Tibial nerve (tissue), 4 donors: ENCODE measurements around the gene IST1. TPM values are rescaled to one million over a fixed set of nuclear protein-coding genes. Genes with fewer than 3 reads are reported as not detected.
A peak's percentile ranks its signal among the peaks of the same experiment; 100 is the strongest.

ENCODE experiments used
- DNase-seq, 2 donors: peaks; one replicate each; pipeline ENCODE4 v3.0.0-alpha.2; 2019; ENCODE audit warnings: low spot score in 2 of 2
- H3K27ac ChIP-seq, 4 donors: fragments of 200-600 bp; sonication (generic) in 3 of 4; one replicate each; pipeline ENCODE4 v1.5.1; 2017 to 2019; ENCODE audit warnings: mild to moderate bottlenecking in 1 of 4
- H3K27me3 ChIP-seq, 2 donors: fragments of 200-600 bp; sonication (generic) in 1 of 2; one replicate each; pipeline versions ENCODE4 v1.5.1 to v1.6.0; 2017 to 2019
- H3K36me3 ChIP-seq, 3 donors: fragments of 200-600 bp; sonication (generic); one replicate each; pipeline ENCODE4 v1.5.1; 2018 to 2019
- H3K4me1 ChIP-seq, 4 donors: fragments of 200-600 bp; sonication (generic) in 3 of 4; one replicate each; pipeline ENCODE4 v1.5.1; 2017 to 2019
- H3K4me3 ChIP-seq, 4 donors: fragments of 200-600 bp; sonication (generic) in 3 of 4; one replicate each; pipeline ENCODE4 v1.5.1; 2017 to 2019; ENCODE audit warnings: mild to moderate bottlenecking in 1 of 4, moderate library complexity in 1 of 4
- H3K9me3 ChIP-seq, 4 donors: fragments of 200-600 bp; sonication (generic) in 3 of 4; one replicate each; pipeline ENCODE4 v1.5.1; 2017 to 2019
- EP300 ChIP-seq, 2 donors: sonication (generic); formaldehyde crosslinking; IDR thresholded peaks; one replicate each; pipeline ENCODE4 v1.6.1; 2017; ENCODE audit warnings: antibody characterized with exemption in 2 of 2, mild to moderate bottlenecking in 1 of 2
- POLR2A ChIP-seq, 2 donors: fragments of 450-650 bp; IDR thresholded peaks; one replicate each; pipeline ENCODE4 v1.6.1; 2017; ENCODE audit warnings: antibody characterized with exemption in 2 of 2, mild to moderate bottlenecking in 2 of 2, moderate library complexity in 2 of 2
- WGBS, 2 donors: methylation state at CpG; one replicate each; pipeline ENCODE4 v1.1.5; 2018; 5-methylcytosine and 5-hydroxymethylcytosine counted together
- total RNA-seq, 4 donors: library from RNA; depleted of rRNA; stranded (reverse); fragments of >200 nt; gene quantifications; one replicate each; pipeline ENCODE4 v1.1.0, GENCODE V29; 2016
- TF ChIP-seq, protein P1 (sequence below), 5 experiments: fragments of 200-600 bp in 3 of 5; fragments of 450-650 bp in 2 of 5; sonication (generic) in 3 of 5; IDR thresholded peaks; one replicate each; pipeline ENCODE4 v1.5.1; 2016 to 2019; ENCODE audit warnings: antibody characterized with exemption in 5 of 5, mild to moderate bottlenecking in 3 of 5, moderate library complexity in 2 of 5

The IST1 gene
- total RNA-seq, 4 donors from 2014 or later, result 169 to 244 (median 204) TPM

DNA sequence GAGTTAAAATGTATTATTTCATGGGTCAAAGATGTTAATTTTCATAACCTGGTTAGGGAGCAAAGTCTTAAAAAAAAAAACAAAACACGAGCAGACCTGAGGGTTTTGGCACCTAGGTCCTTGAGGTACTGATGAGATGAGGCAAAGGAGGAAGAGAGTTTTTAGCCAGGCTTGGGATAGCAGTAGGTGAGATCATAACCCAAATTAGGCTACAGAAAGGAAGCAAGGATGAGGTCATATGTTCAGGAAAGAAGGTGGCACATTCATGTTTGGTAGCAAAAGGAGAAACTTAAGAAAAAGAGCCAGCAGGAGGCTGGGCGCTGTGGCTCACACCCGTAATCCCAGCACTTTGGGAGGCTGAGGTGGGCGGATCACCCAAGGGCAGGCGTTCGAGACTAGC, 46.7 kb upstream of the IST1 start:
- H3K4me1 ChIP-seq, result peaks cover 0 to 29% (median 9%) of the 10 kb centered on the region in 4 donors
- H3K36me3 ChIP-seq, result peaks cover 0 to 55% (median 9%) of the 10 kb centered on the region in 3 donors
- no peaks in the 10 kb centered on the region for H3K9me3 ChIP-seq
- no peak overlapping the region for H3K27ac ChIP-seq
- DNase-seq, result no peak
- H3K27me3 ChIP-seq, result no peaks in the 10 kb centered on the region
- 83 to 85% methylated on average over 6 of the region's 6 CpGs for WGBS, 2 donors
- no peak for TF ChIP-seq POLR2A (IDR thresholded peaks at IDR 0.05)
- TF ChIP-seq, protein P1, sequence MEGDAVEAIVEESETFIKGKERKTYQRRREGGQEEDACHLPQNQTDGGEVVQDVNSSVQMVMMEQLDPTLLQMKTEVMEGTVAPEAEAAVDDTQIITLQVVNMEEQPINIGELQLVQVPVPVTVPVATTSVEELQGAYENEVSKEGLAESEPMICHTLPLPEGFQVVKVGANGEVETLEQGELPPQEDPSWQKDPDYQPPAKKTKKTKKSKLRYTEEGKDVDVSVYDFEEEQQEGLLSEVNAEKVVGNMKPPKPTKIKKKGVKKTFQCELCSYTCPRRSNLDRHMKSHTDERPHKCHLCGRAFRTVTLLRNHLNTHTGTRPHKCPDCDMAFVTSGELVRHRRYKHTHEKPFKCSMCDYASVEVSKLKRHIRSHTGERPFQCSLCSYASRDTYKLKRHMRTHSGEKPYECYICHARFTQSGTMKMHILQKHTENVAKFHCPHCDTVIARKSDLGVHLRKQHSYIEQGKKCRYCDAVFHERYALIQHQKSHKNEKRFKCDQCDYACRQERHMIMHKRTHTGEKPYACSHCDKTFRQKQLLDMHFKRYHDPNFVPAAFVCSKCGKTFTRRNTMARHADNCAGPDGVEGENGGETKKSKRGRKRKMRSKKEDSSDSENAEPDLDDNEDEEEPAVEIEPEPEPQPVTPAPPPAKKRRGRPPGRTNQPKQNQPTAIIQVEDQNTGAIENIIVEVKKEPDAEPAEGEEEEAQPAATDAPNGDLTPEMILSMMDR (IDR thresholded peaks at IDR 0.05), result no peak
- no peak for TF ChIP-seq EP300 (IDR thresholded peaks at IDR 0.05)
- no peak overlapping the region for H3K4me3 ChIP-seq

DNA sequence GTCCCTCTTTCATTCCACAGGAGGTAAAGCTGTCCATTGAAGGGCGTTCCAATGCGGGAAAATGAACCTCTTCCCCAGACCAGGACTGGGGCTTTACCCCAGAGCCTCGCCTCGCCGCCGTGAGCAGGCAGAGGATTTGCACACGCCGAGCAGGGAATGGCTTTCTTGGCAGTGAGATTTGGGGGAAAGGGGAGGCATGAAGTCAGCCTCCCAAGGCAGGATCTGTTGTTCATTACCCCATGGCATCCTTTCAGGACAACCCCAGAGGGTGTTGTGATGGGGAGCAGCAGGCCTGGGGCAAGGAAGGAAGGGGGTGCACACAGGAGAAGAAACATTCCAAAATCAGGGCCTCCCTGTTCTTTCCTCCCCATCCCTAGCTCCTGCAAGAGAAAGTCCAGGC, 43.6 kb upstream of the IST1 start:
- Histone ChIP-seq H3K4me1 (peaks cover 0 to 20% (median 9%) of the 10 kb centered on the region in 4 donors), H3K4me3 (no peak overlapping the region), H3K27me3 (no peaks in the 10 kb centered on the region), H3K27ac (no peak overlapping the region), H3K9me3 (no peaks in the 10 kb centered on the region), H3K36me3 (peaks cover 0 to 80% (median 9%) of the 10 kb centered on the region in 3 donors)
- WGBS, 2 donors, result 78 to 97% methylated on average over 8 of the region's 8 CpGs
- TF ChIP-seq POLR2A (IDR thresholded peaks at IDR 0.05), result no peak
- TF ChIP-seq, protein P1 (IDR thresholded peaks at IDR 0.05), result no peak
- TF ChIP-seq EP300 (IDR thresholded peaks at IDR 0.05), result no peak
- no peak for DNase-seq

DNA sequence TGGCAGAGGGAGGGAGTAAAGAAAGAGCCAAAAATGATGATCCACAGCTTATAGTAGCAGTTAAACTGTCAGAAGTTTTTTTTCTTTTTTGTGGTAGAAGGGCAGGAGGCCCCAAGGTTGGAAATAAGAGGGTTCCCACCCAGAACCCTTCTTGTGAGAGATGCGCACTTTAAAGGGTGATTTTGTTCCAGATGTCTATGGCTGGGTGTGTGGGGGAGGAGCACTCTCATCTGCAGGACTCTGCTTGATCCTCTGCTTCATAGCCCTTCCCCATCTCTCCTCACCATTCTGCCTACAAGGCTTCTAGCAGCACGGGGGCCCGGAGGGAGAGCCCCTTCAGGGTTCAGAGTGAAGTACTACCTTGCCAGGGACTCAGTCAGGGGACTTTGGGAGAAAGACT, 43.2 kb upstream of the IST1 start:
- WGBS, 2 donors, result 87 to 97% methylated on average over 3 of the region's 3 CpGs
- Histone ChIP-seq H3K4me1 (peaks cover 0 to 16% (median 6%) of the 10 kb centered on the region in 4 donors), H3K27ac (no peak overlapping the region), H3K27me3 (no peaks in the 10 kb centered on the region), H3K36me3 (peaks cover 0 to 84% (median 9%) of the 10 kb centered on the region in 3 donors), H3K9me3 (no peaks in the 10 kb centered on the region), H3K4me3 (no peak overlapping the region)
- DNase-seq, result no peak
- TF ChIP-seq, protein P1 (IDR thresholded peaks at IDR 0.05), result no peak
- TF ChIP-seq POLR2A (IDR thresholded peaks at IDR 0.05), result no peak
- TF ChIP-seq EP300 (IDR thresholded peaks at IDR 0.05), result no peak

DNA sequence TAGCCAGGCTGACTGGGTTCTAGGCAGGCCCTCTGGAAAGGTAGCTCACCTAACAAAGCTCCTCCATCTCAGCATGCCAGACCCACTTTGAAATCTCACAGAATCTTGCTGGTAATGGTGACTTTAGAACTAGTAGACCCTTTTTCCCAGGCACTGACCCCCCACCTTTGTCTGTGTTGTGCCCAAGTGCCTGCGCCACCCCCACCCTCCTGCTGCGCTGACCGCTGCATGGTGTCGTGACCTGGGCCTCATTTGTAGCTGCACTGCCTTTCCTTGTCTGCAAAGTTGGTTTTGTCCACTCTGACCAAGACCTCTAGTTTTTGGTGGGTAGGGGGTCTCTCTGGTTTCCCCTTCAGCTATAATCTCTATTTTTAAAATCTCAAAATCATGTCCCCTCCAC, 42.8 kb upstream of the IST1 start:
- H3K27ac ChIP-seq, result no peak overlapping the region
- H3K4me1 ChIP-seq, result peaks cover 0 to 12% (median 3%) of the 10 kb centered on the region in 4 donors
- H3K9me3 ChIP-seq, result no peaks in the 10 kb centered on the region
- WGBS, 2 donors, result 92 to 96% methylated on average over 4 of the region's 4 CpGs
- H3K27me3 ChIP-seq, result no peaks in the 10 kb centered on the region
- peaks cover 0 to 88% (median 9%) of the 10 kb centered on the region in 3 donors for H3K36me3 ChIP-seq
- H3K4me3 ChIP-seq, result no peak overlapping the region
- DNase-seq, result no peak
- TF ChIP-seq, protein P1 (IDR thresholded peaks at IDR 0.05), result no peak
- no peak for TF ChIP-seq POLR2A (IDR thresholded peaks at IDR 0.05)
- TF ChIP-seq EP300 (IDR thresholded peaks at IDR 0.05), result no peak

DNA sequence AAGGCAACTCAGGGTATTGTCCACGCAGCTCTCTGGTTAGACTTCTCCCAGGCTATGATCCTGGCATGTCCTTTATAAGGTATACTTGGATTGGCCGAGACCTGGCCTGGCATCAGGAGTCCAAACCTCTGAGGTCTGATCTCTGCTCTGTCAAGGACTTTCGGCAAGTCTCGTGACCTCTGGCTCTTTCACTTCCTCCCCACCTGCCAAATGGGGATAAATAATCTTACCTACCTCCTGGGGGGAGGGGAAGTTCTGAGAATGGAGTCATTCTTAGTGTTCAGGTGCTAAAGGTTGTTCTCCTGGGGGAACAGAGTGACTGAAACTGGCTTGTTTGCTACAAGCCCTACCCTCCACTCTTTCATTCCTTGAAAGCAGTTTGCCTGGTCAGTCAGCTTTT, 41.9 kb upstream of the IST1 start:
- WGBS, 2 donors, result 88 to 97% methylated on average over 4 of the region's 4 CpGs
- H3K9me3 ChIP-seq, result no peaks in the 10 kb centered on the region
- H3K27ac ChIP-seq, result peak overlapping the region in 1 of 4 donors; percentile 10
- peaks cover 0 to 92% (median 9%) of the 10 kb centered on the region in 3 donors for H3K36me3 ChIP-seq
- no peak for TF ChIP-seq POLR2A (IDR thresholded peaks at IDR 0.05)
- TF ChIP-seq, protein P1 (IDR thresholded peaks at IDR 0.05), result no peak
- no peak for TF ChIP-seq EP300 (IDR thresholded peaks at IDR 0.05)
- DNase-seq, result no peak
- H3K4me1 ChIP-seq, result peaks cover 0 to 5% (median 2%) of the 10 kb centered on the region in 4 donors
- no peaks in the 10 kb centered on the region for H3K27me3 ChIP-seq
- no peak overlapping the region for H3K4me3 ChIP-seq
